Measurements from ENCODE around the gene DNM3.
"Not testable (repeated sequence)": the region's sequence is repeated elsewhere in the genome, so short reads cannot be mapped to it uniquely, and the experiment has no call there.

Gene DNM3

GRCh38 chr1:171841050-171841910, at the start of gene DNM3:
TSS of gene DNM3 (plus strand) at chr1:171841498. CDS start at chr1:171841657, 159 bp downstream.
- peak; percentile 87 to 94 for ATAC-seq

GRCh38 chr1:171792656-171793369, 48.5 kb upstream of the DNM3 start:
- no peak for ATAC-seq

GRCh38 chr1:171793636-171794035, 47.7 kb upstream of the DNM3 start:
- peak; percentile 11 to 25 for ATAC-seq

- ATAC-seq: peak; percentile 100
These were observed 47.2 kb upstream of the DNM3 start for GRCh38 chr1:171794085-171794484.

DNA sequence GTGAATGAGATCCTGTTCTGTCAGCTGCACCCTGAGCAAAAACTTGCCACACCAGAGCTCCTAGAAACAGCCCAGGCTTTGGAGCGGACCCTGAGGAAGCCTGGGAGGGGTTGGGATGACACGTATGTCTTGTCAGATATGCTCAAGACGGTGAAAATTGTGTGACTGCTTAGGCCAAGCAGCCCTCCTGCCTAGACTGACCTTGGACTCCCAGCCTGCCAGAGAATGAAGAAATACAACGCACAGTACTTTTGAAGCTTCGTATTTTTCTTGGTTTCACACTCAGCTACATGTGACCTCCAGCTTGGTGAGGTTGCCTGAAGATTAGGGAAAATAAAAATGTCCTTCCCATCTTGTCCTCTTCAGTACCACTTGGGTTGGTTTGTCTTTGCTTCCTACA, 44.7 kb upstream of the DNM3 start:
- ATAC-seq: no peak

DNA sequence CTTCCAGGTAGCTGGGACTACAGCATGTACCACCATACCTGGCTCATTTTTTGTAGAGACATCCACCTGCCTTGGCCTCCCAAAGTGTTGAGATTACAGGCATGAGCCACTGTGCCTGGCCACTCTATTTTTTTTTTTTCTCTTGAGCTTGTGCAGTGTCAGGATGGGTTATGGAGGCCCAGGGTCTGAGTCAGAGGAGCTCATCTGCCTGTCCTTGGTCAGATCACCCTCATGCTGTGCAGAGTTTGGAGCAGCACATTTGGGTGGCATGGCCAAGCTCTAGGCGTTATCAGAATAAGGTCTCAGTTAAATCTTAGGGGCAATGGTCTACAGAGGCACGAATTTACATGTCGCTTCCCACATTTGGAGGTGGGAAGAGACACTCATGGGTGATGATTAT, 43.0 kb upstream of the DNM3 start:
- no peak for ATAC-seq

- ATAC-seq: no peak
These were observed 42.5 kb upstream of the DNM3 start for GRCh38 chr1:171798765-171799164.

DNA sequence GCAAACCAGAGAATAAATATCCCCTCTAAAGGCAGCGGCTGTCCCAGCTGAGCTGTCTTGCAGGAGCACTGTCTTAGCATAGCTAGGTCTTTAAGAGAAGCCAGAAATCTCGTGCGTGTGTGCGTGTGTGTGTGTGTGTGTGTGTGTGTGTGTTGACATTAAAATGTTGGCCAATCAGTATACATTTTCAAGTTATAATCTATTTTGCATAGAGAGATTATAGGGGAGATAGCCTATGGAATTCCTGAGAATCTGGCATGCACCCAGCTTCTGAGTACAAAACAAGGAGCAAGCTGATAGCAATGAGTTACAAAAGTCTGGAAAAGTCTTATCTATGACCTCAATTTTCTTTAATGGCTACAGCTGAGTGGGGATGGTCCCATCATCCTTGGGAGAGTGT, 42.1 kb upstream of the DNM3 start:
- no peak for ATAC-seq

DNA sequence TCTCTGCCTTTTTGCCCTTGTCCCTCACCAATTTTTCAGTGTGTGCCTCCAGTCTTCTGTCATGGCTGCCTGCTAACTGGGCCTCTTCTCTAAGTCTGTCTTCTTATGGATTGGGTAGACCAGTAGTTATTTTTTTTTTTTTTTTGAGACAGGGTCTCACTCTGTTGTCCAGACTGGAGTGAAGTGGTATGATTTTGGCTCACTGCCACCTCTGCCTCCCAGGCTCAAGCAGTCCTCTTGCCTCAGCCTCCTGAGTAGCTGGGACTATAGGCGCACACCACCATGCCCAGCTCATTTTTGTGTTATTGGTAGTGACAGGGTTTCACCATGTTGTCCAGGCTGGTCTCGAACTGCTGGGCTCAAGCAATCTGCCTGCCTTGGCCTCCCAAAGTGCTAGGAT, 41.6 kb upstream of the DNM3 start:
- ATAC-seq: not testable (repeated sequence)

DNA sequence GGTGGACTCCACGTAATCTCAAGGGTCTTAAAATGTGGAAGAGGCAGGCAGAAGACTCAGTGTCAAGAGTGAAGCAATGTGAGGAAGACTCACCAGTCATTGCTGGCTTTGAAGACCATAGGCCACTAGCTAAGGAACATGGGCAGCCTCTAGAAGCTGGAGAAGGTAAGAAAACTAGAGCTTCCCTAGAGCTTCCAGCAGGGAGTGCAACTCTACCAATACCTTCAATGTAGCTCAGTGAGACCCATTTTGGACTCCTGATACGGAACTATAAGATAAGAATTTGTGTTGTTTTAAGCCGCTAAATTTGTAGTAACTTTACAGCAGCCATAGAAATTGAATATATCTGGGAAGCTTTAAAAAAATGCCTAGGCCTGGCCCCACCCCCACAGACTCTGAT, 41.0 kb upstream of the DNM3 start:
- no peak for ATAC-seq

GRCh38 chr1:171800851-171801250, 40.4 kb upstream of the DNM3 start:
- no peak for ATAC-seq

- ATAC-seq: no peak
These were observed 39.8 kb upstream of the DNM3 start for GRCh38 chr1:171801487-171801891.

GRCh38 chr1:171802207-171802606, 39.1 kb upstream of the DNM3 start:
- no peak for ATAC-seq

DNA sequence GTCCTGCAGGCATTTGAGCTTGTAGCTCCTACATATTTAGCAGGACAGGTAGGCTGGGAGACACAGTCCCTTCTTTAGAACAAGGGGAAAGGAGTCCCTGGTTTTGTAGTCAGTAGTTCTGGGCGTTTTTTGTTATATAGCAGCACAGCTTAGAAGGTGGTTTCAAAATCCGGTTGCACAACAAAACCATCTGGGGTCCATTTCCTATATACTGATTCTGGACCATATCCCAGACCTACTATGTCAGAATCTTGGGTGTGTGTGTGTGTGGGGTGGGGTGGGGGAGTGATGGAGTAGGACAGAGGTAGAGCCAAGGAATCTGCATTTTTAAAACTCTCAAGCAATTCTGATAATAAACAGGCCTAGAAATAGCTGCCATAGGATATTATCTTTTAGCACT, 38.3 kb upstream of the DNM3 start:
- ATAC-seq: no peak

DNA sequence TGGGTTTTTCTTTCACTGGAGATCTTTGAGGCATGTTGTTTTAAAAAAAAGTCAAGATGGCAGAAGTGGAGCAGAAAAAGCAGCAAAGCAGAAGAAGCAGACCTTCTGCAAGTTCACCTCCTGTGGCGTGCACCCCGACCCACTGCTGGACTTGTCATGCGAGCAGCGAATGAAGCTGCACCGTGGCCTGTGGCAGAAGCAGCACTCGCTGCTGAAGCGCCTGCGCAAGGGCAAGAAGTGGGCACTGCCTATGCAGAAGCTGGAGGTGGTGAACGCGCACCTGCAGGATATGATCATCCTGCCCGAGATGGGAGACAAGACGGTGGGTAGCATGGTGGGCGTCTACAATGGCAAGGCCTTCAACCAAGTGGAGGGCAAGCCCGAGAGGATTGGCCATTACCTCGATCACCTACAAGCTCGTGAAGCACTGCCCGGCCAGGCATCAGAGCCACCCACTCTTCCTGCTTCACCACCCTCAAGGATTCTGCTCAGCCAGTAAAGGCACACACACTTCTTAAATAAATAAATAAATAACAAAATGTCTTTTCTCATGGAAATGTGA, 37.8 kb upstream of the DNM3 start:
- ATAC-seq: no peak

GRCh38 chr1:171805395-171806115, 35.7 kb upstream of the DNM3 start:
- peak in 1 of 2 donors; percentile 48 for ATAC-seq

DNA sequence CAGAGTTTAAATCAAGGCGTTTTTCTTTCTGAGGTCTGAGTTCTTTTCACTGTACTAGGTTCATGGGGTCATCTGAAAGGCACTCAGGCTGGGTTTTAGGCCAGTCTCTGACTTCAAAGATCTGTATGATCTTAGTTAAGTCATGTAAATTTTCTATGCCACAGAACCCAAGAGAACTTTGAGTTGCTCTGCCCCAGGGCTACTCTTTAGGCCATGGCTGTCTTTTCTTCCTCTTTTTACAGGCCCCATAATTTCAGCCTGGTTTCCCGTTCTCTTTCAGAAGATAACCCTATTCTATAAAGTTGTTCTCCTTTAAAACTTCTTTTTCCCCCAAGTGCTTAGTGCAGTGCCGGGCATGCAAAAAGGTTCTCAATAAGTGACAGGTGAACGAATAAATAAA, 33.7 kb upstream of the DNM3 start:
- no peak for ATAC-seq

GRCh38 chr1:171809834-171810233, 31.5 kb upstream of the DNM3 start:
- no peak for ATAC-seq

- no peak for ATAC-seq
These were observed 29.6 kb upstream of the DNM3 start for GRCh38 chr1:171811672-171812071.

- no peak for ATAC-seq
These were observed 26.6 kb upstream of the DNM3 start for GRCh38 chr1:171814692-171815091.

DNA sequence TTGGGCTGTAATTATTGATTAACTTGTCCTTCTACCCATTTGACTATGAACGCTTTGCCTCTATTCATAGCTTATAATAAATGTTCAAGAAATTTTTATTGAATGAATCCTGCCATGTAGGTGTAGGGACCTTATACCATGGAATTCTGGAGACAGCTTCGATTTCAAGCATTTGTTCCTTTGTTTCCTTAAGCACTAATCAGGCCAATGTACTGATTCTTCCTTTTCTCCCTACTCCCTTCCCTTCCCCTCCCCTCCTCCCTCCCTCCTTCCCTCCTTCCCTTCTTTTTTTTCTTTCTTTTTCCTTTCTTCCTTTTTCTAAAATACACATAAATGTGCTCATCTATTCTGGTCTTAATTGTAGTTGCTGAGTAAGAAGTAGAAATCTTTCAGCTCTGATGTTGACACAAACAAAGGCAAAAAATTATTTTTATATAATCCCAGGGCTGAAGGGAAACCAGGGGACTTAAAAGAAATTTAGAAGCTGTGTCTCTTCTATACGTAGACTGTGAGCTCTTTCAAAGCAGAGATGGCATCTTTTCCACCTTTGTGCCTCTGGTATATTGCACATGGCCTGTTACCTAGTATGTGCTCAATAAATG, 24.9 kb upstream of the DNM3 start:
- no peak for ATAC-seq

DNA sequence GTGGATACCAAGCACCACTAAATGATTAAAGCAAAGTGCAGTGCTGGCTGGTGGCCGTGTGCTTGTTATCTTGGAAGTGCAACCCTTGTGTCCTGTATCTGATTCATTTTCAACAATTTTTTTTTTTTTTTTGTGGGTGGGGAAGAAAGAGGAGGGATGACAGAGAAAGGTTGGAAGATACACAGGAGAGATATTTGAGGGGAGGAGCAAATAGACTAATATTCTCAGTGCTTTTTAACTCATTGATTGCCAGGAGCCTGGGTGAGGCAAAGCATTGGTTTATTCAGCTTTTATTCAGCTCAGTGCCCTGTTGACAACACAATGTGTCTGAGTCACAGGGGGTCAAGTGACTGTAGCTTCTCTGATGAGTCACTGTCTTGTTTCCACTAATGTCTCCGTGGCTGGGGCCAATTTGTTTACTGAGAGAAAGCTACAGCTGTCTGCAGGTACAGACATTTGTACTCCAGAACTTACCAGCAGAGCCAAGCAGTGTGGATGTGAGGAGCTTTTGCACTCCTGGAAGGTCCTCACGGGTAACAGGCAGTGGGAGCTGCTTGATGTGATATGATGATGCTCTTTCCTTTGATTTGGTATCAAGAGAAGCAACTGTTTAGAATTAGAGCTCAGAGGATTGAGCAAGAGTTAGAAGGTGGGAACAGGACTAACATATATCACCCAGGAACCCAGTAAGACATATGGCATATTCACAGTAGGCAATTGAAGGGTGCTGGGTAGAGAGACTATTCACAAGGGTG, 23.6 kb upstream of the DNM3 start:
- ATAC-seq: peak; percentile 97 to 99
